ENCODE results near the gene ASIC2.

- TF ChIP-seq CTCF (IDR thresholded peaks at IDR 0.05) (no peak), POLR2A (IDR thresholded peaks at IDR 0.05) (no peak)
Observed at GRCh38 chr17:33012522-33013033, 280.5 kb downstream of the ASIC2 start.
